Natural killer cell (primary cell): ENCODE results near the gene CASP1. TPM values are rescaled to one million over a fixed set of nuclear protein-coding genes. Genes with fewer than 3 reads are reported as not detected.

Experiments used
- ATAC-seq, 3 donors: fragments of 150-1000 bp in 2 of 3; fragments of 200-7000 bp in 1 of 3; cut with Tn5 transposase; 1 replicate in 1 of 3; 2 replicates in 2 of 3; pipeline ENCODE4 v1.10.0; 2021; ENCODE audit warnings: mild to moderate bottlenecking in 2 of 3, moderate library complexity in 2 of 3
- DNase-seq, 2 donors: peaks; one replicate each; pipeline versions ENCODE4 v3.0.0 to v3.0.0-alpha.2; 2013 to 2021; ENCODE audit warnings: mixed read lengths in 1 of 2
- H3K27ac ChIP-seq: one replicate; pipeline ENCODE4 v1.5.1; 2013; ENCODE audit warnings: mild to moderate bottlenecking, low read length
- H3K27me3 ChIP-seq: one replicate; pipeline ENCODE4 v1.6.1; 2013; ENCODE audit warnings: low read length; ENCODE audit not compliant: control insufficient read depth, insufficient read depth
- H3K36me3 ChIP-seq: one replicate; pipeline ENCODE4 v1.6.1; 2013; ENCODE audit warnings: low read length; ENCODE audit not compliant: control insufficient read depth, insufficient read depth
- H3K4me1 ChIP-seq: one replicate; pipeline ENCODE4 v1.6.1; 2013; ENCODE audit warnings: low read length; ENCODE audit not compliant: control insufficient read depth, insufficient read depth
- H3K4me3 ChIP-seq: one replicate; pipeline ENCODE4 v1.5.1; 2013; ENCODE audit warnings: low read length
- H3K9me3 ChIP-seq: one replicate; pipeline ENCODE4 v1.6.1; 2013; ENCODE audit warnings: low read length; ENCODE audit not compliant: control insufficient read depth, insufficient read depth
- H3K27ac Mint-ChIP-seq, 2 donors: one replicate each; pipeline ENCODE4 v1.8.0; 2022; ENCODE audit warnings: mild to moderate bottlenecking in 2 of 2, mixed read lengths in 2 of 2, moderate library complexity in 1 of 2
- H3K27me3 Mint-ChIP-seq, 2 donors: one replicate each; pipeline ENCODE4 v1.8.0; 2022; ENCODE audit warnings: low read depth in 2 of 2, mixed read lengths in 2 of 2
- H3K36me3 Mint-ChIP-seq: one replicate; pipeline ENCODE4 v1.8.0; 2022; ENCODE audit warnings: mixed read lengths
- H3K4me1 Mint-ChIP-seq, 2 donors: one replicate each; pipeline ENCODE4 v1.8.0; 2022; ENCODE audit warnings: mixed read lengths in 2 of 2
- H3K4me3 Mint-ChIP-seq: one replicate; pipeline ENCODE4 v1.8.0; 2022; ENCODE audit warnings: mild to moderate bottlenecking, moderate library complexity, mixed read lengths
- H3K9me3 Mint-ChIP-seq, 2 donors: one replicate each; pipeline ENCODE4 v1.8.0; 2022; ENCODE audit warnings: mixed read lengths in 2 of 2
- CTCF ChIP-seq: fragments of 200-600 bp; IDR thresholded peaks from one replicate; pipeline ENCODE4 v1.8.0; 2022; ENCODE audit warnings: antibody characterized with exemption
- WGBS: methylation state at CpG from one replicate; pipeline ENCODE4 v1.1.7; 2013; ENCODE audit warnings: missing lambda C conversion rate; ENCODE audit not compliant: insufficient coverage; 5-methylcytosine and 5-hydroxymethylcytosine counted together
- intact Hi-C: fragments of 100-400 bp; cut with micrococcal nuclease; formaldehyde crosslinking; loops from one replicate; pipeline ENCODE4 v1.14.2; 2022
- total RNA-seq, 4 donors: library from RNA; stranded (reverse); fragments of 120-200 nt in 1 of 4; gene quantifications; one replicate each; pipeline versions ENCODE4 v1.2.3 to v1.2.4, GENCODE V29; 2013 to 2022

The CASP1 gene
- total RNA-seq, 3 donors from 2014 or later (not counting 1 experiment from before 2014, with no cell fraction given), result 89.3 to 117 (median 93.8) TPM

GRCh38 chr11:104979839-104980238 is 55.1 kb downstream of the CASP1 start:
- Histone ChIP-seq H3K9me3 (no peaks in the 10 kb centered on the region), H3K36me3 (no peaks in the 10 kb centered on the region), H3K4me3 (no peak overlapping the region), H3K4me1 (no peaks in the 10 kb centered on the region), H3K27ac (no peak overlapping the region), H3K27me3 (no peaks in the 10 kb centered on the region)
- H3K27me3 Mint-ChIP-seq, result no peaks in the 10 kb centered on the region
- H3K4me1 Mint-ChIP-seq, result no peaks in the 10 kb centered on the region
- H3K27ac Mint-ChIP-seq, result no peak overlapping the region
- DNase-seq, result no peak
- TF ChIP-seq CTCF, result no peak
- no peaks in the 10 kb centered on the region for H3K9me3 Mint-ChIP-seq
- 95% methylated on average over 1 of the region's 1 CpG for WGBS
- ATAC-seq, result no peak
- intact Hi-C loops, result no loop called here
- no peak overlapping the region for H3K4me3 Mint-ChIP-seq
- H3K36me3 Mint-ChIP-seq, result peaks cover under 1% of the 10 kb centered on the region

Other genes with a start within 250 kb of the CASP1 start
- gene CASP12, start 136.7 kb downstream of the CASP1 start, total RNA-seq, result not detected
- gene CASP4, start 66.6 kb downstream of the CASP1 start, total RNA-seq, result 100 to 1,000 TPM; 132 to 156 (median 149) TPM
- gene CASP5, start 12.0 kb downstream of the CASP1 start, total RNA-seq, result 1 to 10 TPM; 1.1 to 1.6 (median 1.3) TPM
- gene CARD16, start 10.2 kb upstream of the CASP1 start, total RNA-seq, result 100 to 1,000 TPM in 2 of 3 donors, 10 to 100 TPM in 1; 54.7 to 113 (median 110) TPM
- not detected for gene CARD18, start 104.6 kb upstream of the CASP1 start, total RNA-seq